ENCODE data around the gene CALCOCO1.

The CALCOCO1 gene

DNA sequence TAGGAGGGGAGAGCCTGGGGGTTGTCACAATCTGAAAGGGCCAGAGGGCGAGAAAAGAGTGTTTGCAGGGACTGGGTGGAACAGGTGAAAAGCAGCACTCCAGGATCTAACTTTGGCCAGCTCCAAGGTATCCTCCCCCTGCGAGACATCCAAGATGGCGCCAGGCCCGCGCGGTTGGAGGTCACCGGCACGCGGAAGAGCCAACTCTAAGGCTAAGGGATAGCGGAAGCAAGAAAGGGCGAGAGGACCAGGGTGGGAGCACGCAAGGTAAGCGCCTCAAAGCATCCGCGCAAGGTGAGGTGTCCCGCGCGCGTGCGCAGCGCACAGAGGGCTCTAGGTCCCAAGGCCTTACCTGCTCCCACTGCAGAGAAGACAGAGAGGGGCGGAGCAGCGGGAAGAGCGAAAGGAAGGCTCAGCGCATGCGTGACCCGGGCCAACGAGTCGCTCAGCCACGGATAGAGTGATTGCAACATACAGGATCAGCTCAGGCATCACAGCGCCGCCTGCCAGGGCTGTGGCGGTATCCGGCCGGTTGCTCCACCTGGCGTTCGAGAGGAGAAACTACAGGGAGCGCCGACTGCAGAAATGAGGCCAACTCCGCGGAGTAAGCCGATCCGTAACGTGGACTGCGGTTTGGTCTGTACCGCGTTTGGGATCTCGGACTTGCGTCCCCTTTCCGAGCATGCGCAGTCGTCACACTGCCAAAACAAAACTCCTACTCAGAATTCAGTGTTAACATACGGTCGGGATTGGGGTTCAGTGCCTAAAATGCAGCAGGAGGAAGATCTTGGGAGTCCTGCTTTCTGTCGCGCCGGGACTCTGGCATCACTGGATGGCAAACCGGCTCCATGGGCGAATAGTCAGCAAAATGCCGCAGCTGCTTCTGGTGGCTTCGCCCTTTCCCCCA is 51.3 kb downstream of the CALCOCO1 start, which contains the start of gene ATP5MC2:
ATP5MC2 (minus strand) TSS at position 383 of the 907 bp plus-strand sequence. CDS start 3,469 bp downstream, outside the sequence.
- no peaks in the 10 kb centered on the region for H3K9me3 ChIP-seq (ENCODE audit: control insufficient read depth in 1 of 2, low read length in 2 of 2)
- peaks cover 9 to 16% of the 10 kb centered on the region in 2 donors for H3K4me1 ChIP-seq (ENCODE audit: control insufficient read depth in 1 of 2, insufficient read depth in 2 of 2, low read length in 2 of 2)
- H3K27ac ChIP-seq (ENCODE audit: low read length), result peak within 1 kb of the TSS; percentile 96

DNA sequence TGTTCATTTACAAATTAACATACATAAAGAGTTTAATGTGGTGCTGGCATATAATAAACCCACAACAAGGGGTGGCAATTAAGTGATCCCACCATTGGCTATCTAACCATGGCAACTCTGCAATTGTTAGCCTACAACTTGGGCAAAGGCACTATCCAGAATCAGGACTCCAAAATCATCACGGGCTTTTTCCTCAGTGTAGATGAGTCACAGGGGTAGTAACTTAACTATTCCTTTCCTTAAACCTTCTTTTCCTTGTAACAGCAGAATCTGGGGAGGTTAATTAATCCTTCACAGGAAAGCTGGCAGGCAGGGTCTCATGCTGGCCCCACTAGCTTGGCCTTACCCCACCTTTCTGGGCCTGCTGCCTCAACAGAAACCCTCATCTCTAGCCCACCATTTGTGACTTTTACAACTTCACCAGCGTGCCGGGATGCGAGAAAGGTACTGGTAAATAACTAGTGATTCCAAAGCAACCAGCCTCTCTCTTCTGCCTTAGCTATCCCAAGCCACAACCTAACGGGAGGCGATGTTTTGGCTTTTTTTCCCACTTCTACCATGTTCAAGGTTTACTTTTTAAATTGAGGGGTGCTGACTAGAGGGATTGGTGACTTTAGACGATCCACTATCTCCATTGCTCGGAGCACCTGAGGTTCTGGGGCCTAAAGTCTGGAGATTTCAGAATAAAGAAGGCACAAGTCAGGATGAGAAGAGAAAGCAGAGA is 52.1 kb downstream of the CALCOCO1 start:
- Histone ChIP-seq H3K4me1 (ENCODE audit: control insufficient read depth in 1 of 2, insufficient read depth in 2 of 2, low read length in 2 of 2) (peaks cover 9 to 16% of the 10 kb centered on the region in 2 donors), H3K9me3 (ENCODE audit: control insufficient read depth in 1 of 2, low read length in 2 of 2) (no peaks in the 10 kb centered on the region), H3K4me3 (ENCODE audit: low read depth in 1 of 2, low read length in 2 of 2) (peak overlapping the region; percentile 87 to 97), H3K36me3 (ENCODE audit: control insufficient read depth in 1 of 2, insufficient read depth in 2 of 2, low read length in 2 of 2) (peaks cover 15 to 18% of the 10 kb centered on the region in 2 donors), H3K27ac (ENCODE audit: low read length) (peak overlapping the region; percentile 96), H3K27me3 (ENCODE audit: low read depth, low read length) (no peaks in the 10 kb centered on the region)

More for the DNA sequence above, 51.3 kb downstream of the CALCOCO1 start, which contains the start of gene ATP5MC2:
- Histone ChIP-seq H3K27me3 (ENCODE audit: low read depth, low read length) (no peaks in the 10 kb centered on the region), H3K36me3 (ENCODE audit: control insufficient read depth in 1 of 2, insufficient read depth in 2 of 2, low read length in 2 of 2) (peaks cover 12 to 15% of the 10 kb centered on the region in 2 donors), H3K4me3 (ENCODE audit: low read depth in 1 of 2, low read length in 2 of 2) (peak within 1 kb of the TSS; percentile 87 to 97)

DNA sequence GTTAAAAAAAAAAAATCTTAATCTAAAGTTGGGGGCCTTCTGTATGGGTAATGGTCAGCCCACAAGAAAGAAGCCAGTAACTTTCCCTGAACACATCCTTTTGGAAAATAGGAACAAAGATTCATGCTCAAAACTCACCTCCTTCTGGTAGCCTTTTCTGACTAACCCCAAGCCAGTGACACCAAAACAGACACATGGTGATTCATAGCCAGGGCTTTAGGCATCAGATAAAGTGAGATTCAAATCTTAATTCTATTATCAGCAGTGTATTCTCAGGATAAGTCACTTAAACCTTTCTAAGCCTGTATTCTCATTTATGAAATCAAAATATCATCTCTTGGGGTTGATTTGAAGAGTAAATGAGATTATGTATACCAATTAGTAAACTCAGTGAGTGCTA is 56.3 kb downstream of the CALCOCO1 start:
- H3K27me3 ChIP-seq (ENCODE audit: low read depth, low read length), result no peaks in the 10 kb centered on the region
- H3K27ac ChIP-seq (ENCODE audit: low read length), result no peak overlapping the region
- no peak overlapping the region for H3K4me3 ChIP-seq (ENCODE audit: low read depth in 1 of 2, low read length in 2 of 2)
- peaks cover 34 to 39% of the 10 kb centered on the region in 2 donors for H3K36me3 ChIP-seq (ENCODE audit: control insufficient read depth in 1 of 2, insufficient read depth in 2 of 2, low read length in 2 of 2)
- H3K9me3 ChIP-seq (ENCODE audit: control insufficient read depth in 1 of 2, low read length in 2 of 2), result no peaks in the 10 kb centered on the region
- H3K4me1 ChIP-seq (ENCODE audit: control insufficient read depth in 1 of 2, insufficient read depth in 2 of 2, low read length in 2 of 2), result peaks cover 9 to 16% of the 10 kb centered on the region in 2 donors

DNA sequence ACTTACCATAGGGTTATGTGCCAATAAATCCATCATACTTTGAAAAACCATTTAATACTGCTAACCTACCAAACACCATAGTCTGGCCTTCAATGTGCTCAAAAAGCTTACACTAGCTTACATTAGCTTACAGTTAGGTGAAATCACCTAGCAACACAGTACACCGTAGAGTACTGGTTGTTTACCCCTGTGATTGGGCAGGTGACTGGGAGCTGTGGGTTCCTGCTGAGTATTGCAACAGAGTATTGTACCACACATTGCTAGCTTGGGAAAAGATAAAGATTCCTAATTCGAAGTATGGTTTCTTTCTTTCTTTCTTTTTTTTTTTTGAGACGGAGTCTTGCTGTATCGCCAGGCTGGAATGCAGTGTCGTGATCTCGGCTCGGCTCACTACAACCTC is 56.9 kb downstream of the CALCOCO1 start:
- no peak overlapping the region for H3K27ac ChIP-seq (ENCODE audit: low read length)
- H3K4me1 ChIP-seq (ENCODE audit: control insufficient read depth in 1 of 2, insufficient read depth in 2 of 2, low read length in 2 of 2), result peaks cover 9 to 15% of the 10 kb centered on the region in 2 donors
- H3K4me3 ChIP-seq (ENCODE audit: low read depth in 1 of 2, low read length in 2 of 2), result no peak overlapping the region
- no peaks in the 10 kb centered on the region for H3K27me3 ChIP-seq (ENCODE audit: low read depth, low read length)
- H3K9me3 ChIP-seq (ENCODE audit: control insufficient read depth in 1 of 2, low read length in 2 of 2), result no peaks in the 10 kb centered on the region
- peaks cover 34 to 46% of the 10 kb centered on the region in 2 donors for H3K36me3 ChIP-seq (ENCODE audit: control insufficient read depth in 1 of 2, insufficient read depth in 2 of 2, low read length in 2 of 2)

DNA sequence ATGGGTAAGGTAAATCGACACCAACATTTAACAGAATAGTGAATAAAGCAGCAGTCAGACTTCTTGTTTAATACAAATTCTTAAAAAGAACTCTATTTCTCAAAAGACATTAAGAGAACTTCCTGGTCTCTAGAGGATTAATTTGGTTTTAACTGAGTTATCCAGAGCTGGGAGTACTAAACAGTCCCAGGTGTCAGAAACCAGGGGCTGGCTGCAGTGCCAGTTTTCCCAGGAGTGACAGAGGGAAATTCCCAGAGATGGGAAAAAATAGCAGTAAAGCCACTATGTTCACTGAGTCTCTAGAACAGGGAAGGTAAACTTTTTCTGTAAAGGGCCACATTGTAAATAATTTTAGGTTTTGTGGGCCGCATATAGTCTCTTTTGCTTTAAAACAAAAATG is 60.2 kb downstream of the CALCOCO1 start:
- H3K27me3 ChIP-seq (ENCODE audit: low read depth, low read length), result no peaks in the 10 kb centered on the region
- no peaks in the 10 kb centered on the region for H3K4me1 ChIP-seq (ENCODE audit: control insufficient read depth in 1 of 2, insufficient read depth in 2 of 2, low read length in 2 of 2)
- H3K27ac ChIP-seq (ENCODE audit: low read length), result no peak overlapping the region
- H3K9me3 ChIP-seq (ENCODE audit: control insufficient read depth in 1 of 2, low read length in 2 of 2), result no peaks in the 10 kb centered on the region
- peaks cover 39 to 56% of the 10 kb centered on the region in 2 donors for H3K36me3 ChIP-seq (ENCODE audit: control insufficient read depth in 1 of 2, insufficient read depth in 2 of 2, low read length in 2 of 2)
- no peak overlapping the region for H3K4me3 ChIP-seq (ENCODE audit: low read depth in 1 of 2, low read length in 2 of 2)

DNA sequence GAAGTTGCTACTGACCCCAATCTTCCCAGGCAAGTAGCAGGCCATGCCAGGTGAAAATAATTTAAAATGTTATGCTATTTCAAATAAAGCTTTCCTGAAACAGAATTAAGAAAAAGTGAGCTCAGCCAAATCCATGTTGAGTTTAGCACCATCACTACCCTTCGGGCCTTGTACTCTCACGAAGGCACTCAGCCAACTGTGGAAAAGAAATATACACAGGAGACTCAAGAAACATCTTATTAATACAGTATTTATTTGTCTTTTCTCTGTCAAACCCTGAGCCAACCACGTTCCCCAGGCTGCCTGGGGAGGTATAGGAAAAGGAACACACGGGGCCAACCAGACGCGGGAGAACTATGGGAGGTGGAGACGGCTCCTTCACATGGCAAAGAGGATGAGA is 62.3 kb downstream of the CALCOCO1 start:
- H3K27ac ChIP-seq (ENCODE audit: low read length), result no peak overlapping the region
- no peaks in the 10 kb centered on the region for H3K27me3 ChIP-seq (ENCODE audit: low read depth, low read length)
- H3K36me3 ChIP-seq (ENCODE audit: control insufficient read depth in 1 of 2, insufficient read depth in 2 of 2, low read length in 2 of 2), result peaks cover 29 to 44% of the 10 kb centered on the region in 2 donors

DNA sequence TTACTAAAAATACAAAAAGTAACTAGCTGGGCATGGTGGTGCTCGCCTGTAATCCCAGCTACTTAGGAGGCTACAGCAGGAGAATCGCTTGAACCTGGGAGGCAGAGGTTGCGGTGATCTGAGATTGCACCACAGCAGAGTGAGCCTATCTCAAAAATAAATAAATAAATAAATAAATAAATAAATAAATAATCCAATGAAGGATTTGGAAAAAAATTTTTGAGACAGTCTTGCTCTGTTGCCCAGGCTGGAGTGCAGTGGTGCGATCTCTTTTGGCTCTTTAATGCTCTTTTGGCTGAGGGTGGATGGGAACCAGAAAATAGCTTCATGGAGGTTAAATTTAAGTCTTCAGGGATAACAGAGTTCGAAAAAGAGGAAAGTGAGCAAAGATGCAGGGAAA is 63.1 kb downstream of the CALCOCO1 start:
- no peaks in the 10 kb centered on the region for H3K27me3 ChIP-seq (ENCODE audit: low read depth, low read length)
- H3K4me1 ChIP-seq (ENCODE audit: control insufficient read depth in 1 of 2, insufficient read depth in 2 of 2, low read length in 2 of 2), result peaks cover 8 to 11% of the 10 kb centered on the region in 2 donors
- no peak overlapping the region for H3K27ac ChIP-seq (ENCODE audit: low read length)
- no peaks in the 10 kb centered on the region for H3K9me3 ChIP-seq (ENCODE audit: control insufficient read depth in 1 of 2, low read length in 2 of 2)
- H3K36me3 ChIP-seq (ENCODE audit: control insufficient read depth in 1 of 2, insufficient read depth in 2 of 2, low read length in 2 of 2), result peaks cover 21 to 43% of the 10 kb centered on the region in 2 donors
- H3K4me3 ChIP-seq (ENCODE audit: low read depth in 1 of 2, low read length in 2 of 2), result no peak overlapping the region

More for the DNA sequence above, 62.3 kb downstream of the CALCOCO1 start:
- Histone ChIP-seq H3K4me3 (ENCODE audit: low read depth in 1 of 2, low read length in 2 of 2) (no peak overlapping the region), H3K9me3 (ENCODE audit: control insufficient read depth in 1 of 2, low read length in 2 of 2) (no peaks in the 10 kb centered on the region), H3K4me1 (ENCODE audit: control insufficient read depth in 1 of 2, insufficient read depth in 2 of 2, low read length in 2 of 2) (peaks cover under 1 to 5% of the 10 kb centered on the region in 2 donors)

DNA sequence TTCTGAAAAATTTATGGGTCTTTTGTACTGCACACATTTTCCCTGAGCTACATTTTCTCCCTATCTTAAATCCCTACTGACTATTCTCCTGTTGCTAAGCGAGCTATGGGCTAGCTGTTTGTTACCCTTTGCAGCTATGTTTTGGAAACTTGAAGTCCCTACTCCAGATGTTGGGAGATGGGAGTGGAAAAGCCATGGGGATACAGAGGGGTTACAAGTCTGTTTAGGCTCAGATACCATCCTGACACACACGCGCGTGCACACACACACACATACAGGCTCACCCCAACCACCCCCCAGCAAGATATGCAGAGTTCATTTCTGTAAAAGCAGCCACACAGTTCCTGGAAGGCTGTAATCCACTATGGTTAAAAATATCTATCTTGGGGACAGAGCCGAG is 67.2 kb downstream of the CALCOCO1 start:
- peak overlapping the region in 1 of 2 donors; percentile 12 for H3K4me3 ChIP-seq (ENCODE audit: low read depth in 1 of 2, low read length in 2 of 2)
- H3K36me3 ChIP-seq (ENCODE audit: control insufficient read depth in 1 of 2, insufficient read depth in 2 of 2, low read length in 2 of 2), result peaks cover 12 to 32% of the 10 kb centered on the region in 2 donors
- H3K9me3 ChIP-seq (ENCODE audit: control insufficient read depth in 1 of 2, low read length in 2 of 2), result no peaks in the 10 kb centered on the region
- no peaks in the 10 kb centered on the region for H3K27me3 ChIP-seq (ENCODE audit: low read depth, low read length)
- peak overlapping the region; percentile 86 for H3K27ac ChIP-seq (ENCODE audit: low read length)
- H3K4me1 ChIP-seq (ENCODE audit: control insufficient read depth in 1 of 2, insufficient read depth in 2 of 2, low read length in 2 of 2), result peaks cover 9 to 28% of the 10 kb centered on the region in 2 donors

DNA sequence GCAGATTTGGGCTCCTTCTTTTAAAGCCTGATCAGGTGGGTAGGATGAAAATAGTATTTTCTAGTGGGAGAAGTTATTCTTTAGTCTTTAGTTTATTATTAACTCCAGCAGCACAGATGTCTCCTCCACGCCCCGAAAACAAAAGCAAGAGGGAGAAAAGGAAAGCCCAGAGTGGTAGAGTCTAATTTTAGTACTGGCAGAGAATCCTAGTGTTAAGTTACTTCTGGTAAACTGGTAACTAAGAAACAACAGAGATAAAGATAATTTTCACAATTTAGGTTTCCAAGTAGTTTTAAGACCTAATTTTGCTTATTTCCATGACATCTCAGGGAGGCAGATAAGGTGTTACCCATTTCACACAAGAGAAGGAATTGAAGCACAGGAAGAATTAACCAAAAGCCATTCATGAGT is 67.7 kb downstream of the CALCOCO1 start:
- peak overlapping the region; percentile 12 for H3K4me3 ChIP-seq (ENCODE audit: low read depth in 1 of 2, low read length in 2 of 2)

DNA sequence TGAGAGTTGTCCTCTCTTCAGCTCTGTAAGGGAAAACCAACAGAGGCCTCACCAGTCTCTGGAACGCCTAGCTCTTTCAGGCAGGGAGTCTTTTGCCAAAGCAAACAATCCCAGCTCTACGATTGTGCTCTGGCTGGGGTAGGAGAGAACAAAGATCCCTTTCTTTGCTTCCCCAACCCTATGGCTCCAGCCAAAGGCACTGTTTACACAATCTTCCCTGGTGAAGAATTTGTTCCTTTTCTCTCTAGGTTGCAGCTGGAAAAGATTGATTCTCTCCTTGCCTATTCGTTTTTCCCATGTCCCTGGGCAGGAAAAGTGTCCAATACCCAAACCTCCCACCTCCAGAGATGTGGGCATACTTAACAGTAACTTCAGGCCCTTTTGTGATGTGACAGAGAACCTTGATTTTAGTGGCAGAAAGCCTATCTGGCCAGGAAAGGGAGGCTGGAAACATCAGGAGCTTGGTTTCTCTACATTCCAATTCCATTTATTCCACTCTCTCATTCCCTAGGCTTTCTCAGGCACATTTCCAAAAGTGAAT is 68.2 kb downstream of the CALCOCO1 start:
- Histone ChIP-seq H3K27me3 (ENCODE audit: low read depth, low read length) (no peaks in the 10 kb centered on the region), H3K27ac (ENCODE audit: low read length) (peak overlapping the region; percentile 86), H3K4me1 (ENCODE audit: control insufficient read depth in 1 of 2, insufficient read depth in 2 of 2, low read length in 2 of 2) (peaks cover 9 to 28% of the 10 kb centered on the region in 2 donors), H3K36me3 (ENCODE audit: control insufficient read depth in 1 of 2, insufficient read depth in 2 of 2, low read length in 2 of 2) (peaks cover 5 to 26% of the 10 kb centered on the region in 2 donors), H3K9me3 (ENCODE audit: control insufficient read depth in 1 of 2, low read length in 2 of 2) (no peaks in the 10 kb centered on the region), H3K4me3 (ENCODE audit: low read depth in 1 of 2, low read length in 2 of 2) (peak overlapping the region; percentile 12)

More for the DNA sequence above, 67.7 kb downstream of the CALCOCO1 start:
- Histone ChIP-seq H3K27me3 (ENCODE audit: low read depth, low read length) (no peaks in the 10 kb centered on the region), H3K4me1 (ENCODE audit: control insufficient read depth in 1 of 2, insufficient read depth in 2 of 2, low read length in 2 of 2) (peaks cover 9 to 28% of the 10 kb centered on the region in 2 donors), H3K36me3 (ENCODE audit: control insufficient read depth in 1 of 2, insufficient read depth in 2 of 2, low read length in 2 of 2) (peaks cover 8 to 28% of the 10 kb centered on the region in 2 donors), H3K27ac (ENCODE audit: low read length) (peak overlapping the region; percentile 86), H3K9me3 (ENCODE audit: control insufficient read depth in 1 of 2, low read length in 2 of 2) (no peaks in the 10 kb centered on the region)
